Activated CD8-positive, alpha-beta memory T cell treated with anti-CD3 and anti-CD28 coated beads for 4 hours (primary cell): ENCODE measurements around the gene EMD.
"Not testable (repeated sequence)": the region's sequence is repeated elsewhere in the genome, so short reads cannot be mapped to it uniquely, and the experiment has no call there.

Source experiments
- DNase-seq, 2 donors: peaks; one replicate each; pipeline ENCODE4 v3.0.0-alpha.2; 2020; ENCODE audit warnings: low read depth in 2 of 2

Gene EMD

GRCh38 chrX:154378799-154379568, at the start of gene EMD:
EMD (plus strand) TSS chrX:154379295; CDS start chrX:154379485, 190 bp downstream.
- DNase-seq, result peak; percentile 89 to 93

GRCh38 chrX:154332561-154332960, 46.5 kb upstream of the EMD start:
- no peak for DNase-seq

GRCh38 chrX:154333116-154333515, 46.0 kb upstream of the EMD start:
- no peak for DNase-seq

GRCh38 chrX:154333837-154334271, 45.2 kb upstream of the EMD start:
- no peak for DNase-seq

- DNase-seq, result no peak
Observed at GRCh38 chrX:154334496-154334895, 44.6 kb upstream of the EMD start.

GRCh38 chrX:154341399-154342298, 37.4 kb upstream of the EMD start:
- DNase-seq, result not testable (repeated sequence)

GRCh38 chrX:154343063-154343462, 36.0 kb upstream of the EMD start:
- DNase-seq, result not testable (repeated sequence)

GRCh38 chrX:154343620-154344019, 35.5 kb upstream of the EMD start:
- not testable (repeated sequence) for DNase-seq

GRCh38 chrX:154348114-154348531, 31.0 kb upstream of the EMD start:
- no peak for DNase-seq

GRCh38 chrX:154348646-154349358, 30.3 kb upstream of the EMD start:
- no peak for DNase-seq

- DNase-seq, result no peak
Observed at GRCh38 chrX:154349359-154349935, 29.6 kb upstream of the EMD start.

- DNase-seq, result no peak
Observed at GRCh38 chrX:154349979-154350378, 29.1 kb upstream of the EMD start.

GRCh38 chrX:154350429-154351182, 28.5 kb upstream of the EMD start:
- DNase-seq, result no peak

- no peak for DNase-seq
Observed at GRCh38 chrX:154351183-154352011, 27.7 kb upstream of the EMD start.

GRCh38 chrX:154352012-154352401, 27.1 kb upstream of the EMD start:
- no peak for DNase-seq

- DNase-seq, result no peak
Observed at GRCh38 chrX:154352466-154352865, 26.6 kb upstream of the EMD start.

- DNase-seq, result no peak
Observed at GRCh38 chrX:154353172-154353843, 25.8 kb upstream of the EMD start.

GRCh38 chrX:154354013-154354412, 25.1 kb upstream of the EMD start:
- DNase-seq, result no peak

GRCh38 chrX:154354516-154354915, 24.6 kb upstream of the EMD start:
- DNase-seq, result no peak
